Keratinocyte (primary cell): ENCODE measurements around the gene GALNT3. TPM values are rescaled to one million over a fixed set of nuclear protein-coding genes. Genes with fewer than 3 reads are reported as not detected.

Experiments used
- DNase-seq: peaks from one replicate; pipeline ENCODE4 v3.0.0-alpha.2; 2011; ENCODE audit warnings: low read depth, missing footprints, low spot score
- FAIRE-seq: peaks from 2 replicates; lab custom pipeline; 2011; peaks lifted over from hg19 to GRCh38; lab: Jason Lieb, UNC
- H2AFZ ChIP-seq: 2 replicates; pipeline ENCODE4 v1.6.0; 2012; ENCODE audit warnings: low read length, control low read depth, inconsistent platforms; ENCODE audit not compliant: control insufficient read depth
- H3K27ac ChIP-seq: 2 replicates; pipeline ENCODE4 v1.5.1; 2011; ENCODE audit warnings: low read length; ENCODE audit not compliant: control insufficient read depth, insufficient read depth
- H3K27me3 ChIP-seq: 3 replicates; pipeline ENCODE4 v1.6.0; 2011; ENCODE audit warnings: low read length; ENCODE audit not compliant: control insufficient read depth, insufficient read depth; ENCODE audit errors: extremely low read depth
- H3K36me3 ChIP-seq, 2 experiments: 2 replicates in 1 of 2; 3 replicates in 1 of 2; pipeline ENCODE4 v1.5.1; 2011; ENCODE audit warnings: low read length in 2 of 2, mild to moderate bottlenecking in 1 of 2; ENCODE audit not compliant: control insufficient read depth in 2 of 2, insufficient read depth in 2 of 2; ENCODE audit errors: extremely low read depth in 1 of 2
- H3K4me1 ChIP-seq: 3 replicates; pipeline ENCODE4 v1.5.1; 2011; ENCODE audit warnings: low read length; ENCODE audit not compliant: control insufficient read depth, insufficient read depth; ENCODE audit errors: extremely low read depth
- H3K4me2 ChIP-seq: 3 replicates; pipeline ENCODE4 v1.6.0; 2011; ENCODE audit warnings: low read depth, low read length; ENCODE audit not compliant: control insufficient read depth, insufficient read depth; ENCODE audit errors: extremely low read depth
- H3K4me3 ChIP-seq, 3 experiments: fragments of 200-600 bp in 1 of 3; sonication (generic) in 1 of 3; 2 replicates in 2 of 3; 3 replicates in 1 of 3; pipeline ENCODE4 v1.5.1; 2011 to 2016; ENCODE audit warnings: low read length in 3 of 3, mild to moderate bottlenecking in 3 of 3, control low read depth in 2 of 3, inconsistent platforms in 1 of 3, low read depth in 1 of 3, mixed read lengths in 1 of 3, mixed run types in 1 of 3, moderate library complexity in 1 of 3; ENCODE audit not compliant: control insufficient read depth in 2 of 3, insufficient read depth in 2 of 3; ENCODE audit errors: extremely low read depth in 1 of 3
- H3K79me2 ChIP-seq: 2 replicates; pipeline ENCODE4 v1.6.0; 2012; ENCODE audit warnings: low read length; ENCODE audit not compliant: control insufficient read depth, insufficient read depth
- H3K9ac ChIP-seq: 3 replicates; pipeline ENCODE4 v1.6.0; 2011; ENCODE audit warnings: low read length; ENCODE audit not compliant: control insufficient read depth, insufficient read depth; ENCODE audit errors: extremely low read depth
- H3K9me1 ChIP-seq: 3 replicates; pipeline ENCODE4 v1.6.0; 2011; ENCODE audit warnings: low read length; ENCODE audit not compliant: control insufficient read depth, insufficient read depth; ENCODE audit errors: extremely low read depth
- H3K9me3 ChIP-seq: 2 replicates; pipeline ENCODE4 v1.5.1; 2012; ENCODE audit warnings: low read depth, low read length; ENCODE audit not compliant: control insufficient read depth
- H4K20me1 ChIP-seq: 3 replicates; pipeline ENCODE4 v1.6.0; 2011; ENCODE audit warnings: low read length; ENCODE audit not compliant: control insufficient read depth, insufficient read depth; ENCODE audit errors: extremely low read depth
- EZH2 ChIP-seq: IDR thresholded peaks from one replicate; pipeline ENCODE4 v1.6.1; 2012; ENCODE audit warnings: inconsistent platforms, mild to moderate bottlenecking, low read length, moderate library complexity
- dilution Hi-C: fragments of 300-500 bp; cut with MboI; formaldehyde crosslinking; loops from one replicate; pipeline ENCODE4 v1.7.0; 2020; ENCODE audit warnings: low sequenced_read_pairs; ENCODE audit not compliant: extremely low pct_ligation_motif_present
- polyA plus RNA-seq, 5 experiments: library from polyadenylated mRNA; depleted of rRNA in 3 of 5; stranded (reverse) in 3 of 5; stranded (forward) in 1 of 5; unstranded in 1 of 5; fragments of >200 nt; gene quantifications; 1 replicate in 1 of 5; 2 replicates in 3 of 5; 3 replicates in 1 of 5; pipeline versions ENCODE4 v1.2.1 to v1.2.3, GENCODE V29; 2011 to 2012; ENCODE audit warnings: missing spikeins in 2 of 5, low read depth in 1 of 5, low replicate concordance in 1 of 5
- TF ChIP-seq, protein P1 (sequence below), 3 experiments: IDR thresholded peaks in 1 of 3; conservative IDR thresholded peaks in 1 of 3; optimal IDR thresholded peaks in 1 of 3; 2 replicates in 2 of 3; 3 replicates in 1 of 3; pipeline versions ENCODE3 to v1.5.1; 2011; ENCODE audit warnings: low read length in 3 of 3, mild to moderate bottlenecking in 3 of 3, moderate library complexity in 2 of 3, control low read depth in 1 of 3, inconsistent platforms in 1 of 3; ENCODE audit not compliant: insufficient read depth in 2 of 3; ENCODE audit errors: extremely low read depth in 1 of 3

GALNT3 gene
- polyA plus RNA-seq, 1 donor (not counting 4 experiments of a cell fraction or from before 2014, with no cell fraction given), result 70.3 TPM

- TF ChIP-seq, protein P1, sequence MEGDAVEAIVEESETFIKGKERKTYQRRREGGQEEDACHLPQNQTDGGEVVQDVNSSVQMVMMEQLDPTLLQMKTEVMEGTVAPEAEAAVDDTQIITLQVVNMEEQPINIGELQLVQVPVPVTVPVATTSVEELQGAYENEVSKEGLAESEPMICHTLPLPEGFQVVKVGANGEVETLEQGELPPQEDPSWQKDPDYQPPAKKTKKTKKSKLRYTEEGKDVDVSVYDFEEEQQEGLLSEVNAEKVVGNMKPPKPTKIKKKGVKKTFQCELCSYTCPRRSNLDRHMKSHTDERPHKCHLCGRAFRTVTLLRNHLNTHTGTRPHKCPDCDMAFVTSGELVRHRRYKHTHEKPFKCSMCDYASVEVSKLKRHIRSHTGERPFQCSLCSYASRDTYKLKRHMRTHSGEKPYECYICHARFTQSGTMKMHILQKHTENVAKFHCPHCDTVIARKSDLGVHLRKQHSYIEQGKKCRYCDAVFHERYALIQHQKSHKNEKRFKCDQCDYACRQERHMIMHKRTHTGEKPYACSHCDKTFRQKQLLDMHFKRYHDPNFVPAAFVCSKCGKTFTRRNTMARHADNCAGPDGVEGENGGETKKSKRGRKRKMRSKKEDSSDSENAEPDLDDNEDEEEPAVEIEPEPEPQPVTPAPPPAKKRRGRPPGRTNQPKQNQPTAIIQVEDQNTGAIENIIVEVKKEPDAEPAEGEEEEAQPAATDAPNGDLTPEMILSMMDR (optimal IDR thresholded peaks at IDR 0.05 in 1 of 3, IDR thresholded peaks at IDR 0.05 in 1 of 3, conservative IDR thresholded peaks at IDR 0.05 in 1 of 3; ENCODE audit: extremely low read depth in 1 of 3, insufficient read depth in 2 of 3, low read length in 3 of 3), result no peak
- no peak for TF ChIP-seq EZH2
- DNase-seq (peak; percentile 77), FAIRE-seq (peak; percentile 100)
- dilution Hi-C loops, result no loop called here
- H4K20me1 ChIP-seq, result no peaks in the 10 kb centered on the region
- H3K9me1 ChIP-seq, result no peaks in the 10 kb centered on the region
- no peaks in the 10 kb centered on the region for H3K79me2 ChIP-seq
- peaks cover 24% of the 10 kb centered on the region for H3K4me1 ChIP-seq
- H3K36me3 ChIP-seq, result no peaks in the 10 kb centered on the region
- peak overlapping the region in 2 of 3 experiments; percentile 21 to 23 for H3K4me3 ChIP-seq
- H3K4me2 ChIP-seq, result peak overlapping the region; percentile 80
- H3K9me3 ChIP-seq, result no peaks in the 10 kb centered on the region
- H3K27me3 ChIP-seq, result no peaks in the 10 kb centered on the region
- peak overlapping the region; percentile 56 for H3K27ac ChIP-seq
- peak overlapping the region; percentile 9 for H3K9ac ChIP-seq
- H2AFZ ChIP-seq, result peak overlapping the region; percentile 59
These were observed 39.1 kb upstream of the GALNT3 start for GRCh38 chr2:165833156-165833555.

DNA sequence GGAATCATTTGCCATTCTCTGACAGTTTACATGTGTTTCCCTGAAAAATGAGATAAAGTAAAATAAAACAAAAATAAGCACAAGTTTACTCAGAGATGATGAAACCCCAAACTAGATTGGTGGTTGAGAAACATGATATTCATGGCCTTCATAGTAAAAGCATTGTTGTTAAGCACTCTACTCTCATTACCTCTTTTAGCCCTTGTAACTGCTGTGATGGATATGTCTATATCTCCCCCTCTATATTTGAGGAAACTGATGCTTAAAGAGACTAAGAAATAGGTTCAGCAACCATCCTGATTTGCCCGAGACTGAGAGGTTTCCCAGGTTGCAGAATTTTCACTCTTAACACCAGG is 33.9 kb upstream of the GALNT3 start:
- peaks cover 9% of the 10 kb centered on the region for H3K4me1 ChIP-seq
- DNase-seq, result no peak
- no peaks in the 10 kb centered on the region for H3K27me3 ChIP-seq
- no peaks in the 10 kb centered on the region for H3K9me1 ChIP-seq
- no peaks in the 10 kb centered on the region for H3K9me3 ChIP-seq
- H3K79me2 ChIP-seq, result no peaks in the 10 kb centered on the region
- no peaks in the 10 kb centered on the region for H4K20me1 ChIP-seq
- no peaks in the 10 kb centered on the region for H3K36me3 ChIP-seq
- dilution Hi-C loops, result no loop called here
- no peak overlapping the region for H2AFZ ChIP-seq
- no peak overlapping the region for H3K4me3 ChIP-seq
- H3K9ac ChIP-seq, result no peak overlapping the region
- no peak overlapping the region for H3K27ac ChIP-seq
- FAIRE-seq, result no peak
- H3K4me2 ChIP-seq, result no peak overlapping the region
- TF ChIP-seq, protein P1 (optimal IDR thresholded peaks at IDR 0.05 in 1 of 3, IDR thresholded peaks at IDR 0.05 in 1 of 3, conservative IDR thresholded peaks at IDR 0.05 in 1 of 3; ENCODE audit: extremely low read depth in 1 of 3, insufficient read depth in 2 of 3, low read length in 3 of 3), result no peak
- TF ChIP-seq EZH2, result no peak
